GM21717 (cell line): ENCODE measurements around the gene PBX4.

Experiments
- ATAC-seq: cut with Tn5 transposase; IDR thresholded peaks from one replicate; pipeline ENCODE4 v1.9.1; 2021; ENCODE audit warnings: mild to moderate bottlenecking, moderate library complexity; ENCODE audit not compliant: unreplicated experiment

The PBX4 gene

GRCh38 chr19:19592690-19593089 is 25.8 kb downstream of the PBX4 start:
- ATAC-seq: no peak

GRCh38 chr19:19591133-19591825 is 27.2 kb downstream of the PBX4 start:
- ATAC-seq: peak; percentile 41

- ATAC-seq: no peak
Observed at GRCh38 chr19:19588546-19588945, 29.9 kb downstream of the PBX4 start.

- no peak for ATAC-seq
Observed at GRCh38 chr19:19587771-19588170, 30.7 kb downstream of the PBX4 start.

- no peak for ATAC-seq
Observed at GRCh38 chr19:19584356-19584755, 34.1 kb downstream of the PBX4 start.

GRCh38 chr19:19582471-19582870 is 36.0 kb downstream of the PBX4 start:
- no peak for ATAC-seq

GRCh38 chr19:19581391-19581790 is 37.1 kb downstream of the PBX4 start:
- ATAC-seq: no peak

GRCh38 chr19:19580418-19580817 is 38.1 kb downstream of the PBX4 start:
- ATAC-seq: no peak

GRCh38 chr19:19579533-19580361 is 38.7 kb downstream of the PBX4 start:
- no peak for ATAC-seq

GRCh38 chr19:19578252-19578651 is 40.2 kb downstream of the PBX4 start:
- no peak for ATAC-seq

- ATAC-seq: no peak
Observed at GRCh38 chr19:19575411-19575810, 43.1 kb downstream of the PBX4 start.

GRCh38 chr19:19571071-19571786 is 47.3 kb downstream of the PBX4 start:
- ATAC-seq: no peak

- ATAC-seq: no peak
Observed at GRCh38 chr19:19570571-19570970, 47.9 kb downstream of the PBX4 start.

GRCh38 chr19:19568802-19569756 is 49.4 kb downstream of the PBX4 start:
- no peak for ATAC-seq

GRCh38 chr19:19567391-19567790 is 51.1 kb downstream of the PBX4 start:
- no peak for ATAC-seq

- ATAC-seq: no peak
Observed at GRCh38 chr19:19566306-19566705, 52.2 kb downstream of the PBX4 start.

GRCh38 chr19:19563348-19563848 is 55.1 kb downstream of the PBX4 start:
- no peak for ATAC-seq

- no peak for ATAC-seq
Observed at GRCh38 chr19:19562665-19563347, 55.7 kb downstream of the PBX4 start.

GRCh38 chr19:19561946-19562664 is 56.4 kb downstream of the PBX4 start:
- ATAC-seq: no peak
